Ovary (tissue), 3 donors: ENCODE data around the gene OR5H6.

Source experiments
- EP300 ChIP-seq: sonication (generic); formaldehyde crosslinking; IDR thresholded peaks from one replicate; pipeline ENCODE4 v1.6.1; 2017; ENCODE audit warnings: antibody characterized with exemption
- POLR2A ChIP-seq: fragments of 450-650 bp; IDR thresholded peaks from one replicate; pipeline ENCODE4 v1.6.1; 2017; ENCODE audit warnings: antibody characterized with exemption, mild to moderate bottlenecking, moderate library complexity
- TF ChIP-seq, protein P1 (sequence below), 3 donors: fragments of 450-650 bp in 2 of 3; fragments of 200-600 bp in 1 of 3; IDR thresholded peaks; one replicate each; pipeline versions ENCODE4 v1.5.1 to v1.8.0; 2016 to 2022; ENCODE audit warnings: antibody characterized with exemption in 3 of 3, mild to moderate bottlenecking in 1 of 3
- donor health status: DM: no; HTN: no; CAD: no.

DNA sequence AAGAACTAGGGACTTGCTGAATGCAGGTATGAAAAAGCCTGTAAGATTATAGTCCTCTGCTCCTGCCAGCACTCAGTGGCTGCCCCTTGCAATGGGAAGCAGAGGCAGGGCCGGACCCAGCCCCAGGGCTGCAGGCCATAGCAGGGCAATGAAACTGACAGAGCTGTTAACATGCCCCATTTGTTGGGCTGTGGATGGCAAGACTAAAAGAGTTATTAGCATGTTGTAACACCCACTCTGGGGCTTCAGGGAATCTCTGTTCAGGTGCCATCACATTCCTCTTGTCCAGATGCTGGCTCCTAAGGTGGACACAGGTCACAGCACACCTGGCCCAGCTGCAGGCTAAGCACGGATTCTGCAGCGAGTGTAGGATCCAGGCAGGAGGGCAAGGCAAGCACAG, 10.9 kb downstream of the OR5H6 start:
- TF ChIP-seq POLR2A = no peak
- TF ChIP-seq, protein P1, sequence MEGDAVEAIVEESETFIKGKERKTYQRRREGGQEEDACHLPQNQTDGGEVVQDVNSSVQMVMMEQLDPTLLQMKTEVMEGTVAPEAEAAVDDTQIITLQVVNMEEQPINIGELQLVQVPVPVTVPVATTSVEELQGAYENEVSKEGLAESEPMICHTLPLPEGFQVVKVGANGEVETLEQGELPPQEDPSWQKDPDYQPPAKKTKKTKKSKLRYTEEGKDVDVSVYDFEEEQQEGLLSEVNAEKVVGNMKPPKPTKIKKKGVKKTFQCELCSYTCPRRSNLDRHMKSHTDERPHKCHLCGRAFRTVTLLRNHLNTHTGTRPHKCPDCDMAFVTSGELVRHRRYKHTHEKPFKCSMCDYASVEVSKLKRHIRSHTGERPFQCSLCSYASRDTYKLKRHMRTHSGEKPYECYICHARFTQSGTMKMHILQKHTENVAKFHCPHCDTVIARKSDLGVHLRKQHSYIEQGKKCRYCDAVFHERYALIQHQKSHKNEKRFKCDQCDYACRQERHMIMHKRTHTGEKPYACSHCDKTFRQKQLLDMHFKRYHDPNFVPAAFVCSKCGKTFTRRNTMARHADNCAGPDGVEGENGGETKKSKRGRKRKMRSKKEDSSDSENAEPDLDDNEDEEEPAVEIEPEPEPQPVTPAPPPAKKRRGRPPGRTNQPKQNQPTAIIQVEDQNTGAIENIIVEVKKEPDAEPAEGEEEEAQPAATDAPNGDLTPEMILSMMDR (IDR thresholded peaks at IDR 0.05) = no peak
- TF ChIP-seq EP300 = no peak
